ENCODE data around the gene SLC17A8. TPM values are rescaled to one million over a fixed set of nuclear protein-coding genes. Genes with fewer than 3 reads are reported as not detected.

The SLC17A8 gene
- polyA plus RNA-seq, 4 donors = 0.22 to 0.51 (median 0.37) TPM

GRCh38 chr12:100368066-100368465, 11.2 kb downstream of the SLC17A8 start:
- DNase-seq (ENCODE audit: low read depth in 4 of 4, low spot score in 3 of 4) = no peak

- DNase-seq (ENCODE audit: low read depth in 4 of 4, low spot score in 3 of 4) = no peak
Measured at GRCh38 chr12:100371146-100371545, 14.3 kb downstream of the SLC17A8 start.

GRCh38 chr12:100372853-100373640, 16.2 kb downstream of the SLC17A8 start:
- DNase-seq (ENCODE audit: low read depth in 4 of 4, low spot score in 3 of 4) = no peak

- peak in 1 of 4 donors; percentile 18 for DNase-seq (ENCODE audit: low read depth in 4 of 4, low spot score in 3 of 4)
Measured at GRCh38 chr12:100375038-100375735, 18.3 kb downstream of the SLC17A8 start.

- no peak for DNase-seq (ENCODE audit: low read depth in 4 of 4, low spot score in 3 of 4)
Measured at GRCh38 chr12:100376161-100376560, 19.3 kb downstream of the SLC17A8 start.

GRCh38 chr12:100381379-100381778, 24.5 kb downstream of the SLC17A8 start:
- no peak for DNase-seq (ENCODE audit: low read depth in 4 of 4, low spot score in 3 of 4)

- DNase-seq (ENCODE audit: low read depth in 4 of 4, low spot score in 3 of 4) = no peak
Measured at GRCh38 chr12:100382338-100382737, 25.5 kb downstream of the SLC17A8 start.

- DNase-seq (ENCODE audit: low read depth in 4 of 4, low spot score in 3 of 4) = no peak
Measured at GRCh38 chr12:100383586-100384558, 27.0 kb downstream of the SLC17A8 start.

- no peak for DNase-seq (ENCODE audit: low read depth in 4 of 4, low spot score in 3 of 4)
Measured at GRCh38 chr12:100384559-100384935, 27.7 kb downstream of the SLC17A8 start.

GRCh38 chr12:100388382-100388781, 31.5 kb downstream of the SLC17A8 start:
- no peak for DNase-seq (ENCODE audit: low read depth in 4 of 4, low spot score in 3 of 4)

- no peak for DNase-seq (ENCODE audit: low read depth in 4 of 4, low spot score in 3 of 4)
Measured at GRCh38 chr12:100391856-100392255, 35.0 kb downstream of the SLC17A8 start.

- no peak for DNase-seq (ENCODE audit: low read depth in 4 of 4, low spot score in 3 of 4)
Measured at GRCh38 chr12:100393200-100393599, 36.3 kb downstream of the SLC17A8 start.

- no peak for DNase-seq (ENCODE audit: low read depth in 4 of 4, low spot score in 3 of 4)
Measured at GRCh38 chr12:100395811-100396210, 38.9 kb downstream of the SLC17A8 start.

- DNase-seq (ENCODE audit: low read depth in 4 of 4, low spot score in 3 of 4) = no peak
Measured at GRCh38 chr12:100398307-100398706, 41.4 kb downstream of the SLC17A8 start.

- no peak for DNase-seq (ENCODE audit: low read depth in 4 of 4, low spot score in 3 of 4)
Measured at GRCh38 chr12:100399095-100399494, 42.2 kb downstream of the SLC17A8 start.

- DNase-seq (ENCODE audit: low read depth in 4 of 4, low spot score in 3 of 4) = no peak
Measured at GRCh38 chr12:100401660-100402059, 44.8 kb downstream of the SLC17A8 start.

GRCh38 chr12:100402763-100403162, 45.9 kb downstream of the SLC17A8 start:
- no peak for DNase-seq (ENCODE audit: low read depth in 4 of 4, low spot score in 3 of 4)

GRCh38 chr12:100403446-100403845, 46.6 kb downstream of the SLC17A8 start:
- DNase-seq (ENCODE audit: low read depth in 4 of 4, low spot score in 3 of 4) = no peak

- peak; percentile 8 to 19 (median 12) for DNase-seq (ENCODE audit: low read depth in 4 of 4, low spot score in 3 of 4)
Measured at GRCh38 chr12:100404769-100405407, 48.0 kb downstream of the SLC17A8 start.

- DNase-seq (ENCODE audit: low read depth in 4 of 4, low spot score in 3 of 4) = no peak
Measured at GRCh38 chr12:100413001-100413400, 56.1 kb downstream of the SLC17A8 start.

Measured in right renal pelvis (tissue), 4 donors.